NCI-H2107 treated with DMSO at 0.1 percent for 48 hours (cell line): ENCODE measurements around the gene TMEM243.
A peak's percentile ranks its signal among the peaks of the same experiment; 100 is the strongest.
"Not testable (repeated sequence)": the region's sequence is repeated elsewhere in the genome, so short reads cannot be mapped to it uniquely, and the experiment has no call there.

Experiments
- DNase-seq: peaks from one replicate; lab custom pipeline; 2025; ENCODE audit not compliant: unreplicated experiment; lab: John Stamatoyannopoulos, UW

The TMEM243 gene

GRCh38 chr7:87219545-87220025 is at the start of gene TMEM243:
Gene TMEM243, minus strand, starts transcription at chr7:87219732. Its CDS starts 229 bp downstream, at chr7:87219503.
- DNase-seq, result no peak

GRCh38 chr7:87267239-87267900 is 47.8 kb upstream of the TMEM243 start:
- no peak for DNase-seq

DNA sequence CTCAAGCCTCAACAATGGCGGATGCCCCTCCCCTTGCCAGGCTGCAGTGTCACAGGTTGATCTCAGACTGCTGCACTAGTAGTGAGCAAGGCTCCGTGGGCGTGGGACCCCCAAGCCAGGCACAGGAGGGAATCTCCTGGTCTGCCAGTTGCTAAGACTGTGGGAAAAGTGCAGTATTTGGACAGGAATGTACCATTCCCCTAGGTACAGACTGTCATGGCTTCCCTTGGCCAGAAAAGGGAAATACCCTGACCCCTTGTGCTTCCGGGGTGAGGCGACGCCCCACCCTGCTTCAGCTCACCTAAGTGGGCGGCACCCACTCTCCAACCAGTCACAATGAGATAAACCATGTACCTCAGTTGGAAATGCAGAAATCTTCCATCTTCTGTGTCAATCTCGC is 44.0 kb upstream of the TMEM243 start:
- no peak for DNase-seq

DNA sequence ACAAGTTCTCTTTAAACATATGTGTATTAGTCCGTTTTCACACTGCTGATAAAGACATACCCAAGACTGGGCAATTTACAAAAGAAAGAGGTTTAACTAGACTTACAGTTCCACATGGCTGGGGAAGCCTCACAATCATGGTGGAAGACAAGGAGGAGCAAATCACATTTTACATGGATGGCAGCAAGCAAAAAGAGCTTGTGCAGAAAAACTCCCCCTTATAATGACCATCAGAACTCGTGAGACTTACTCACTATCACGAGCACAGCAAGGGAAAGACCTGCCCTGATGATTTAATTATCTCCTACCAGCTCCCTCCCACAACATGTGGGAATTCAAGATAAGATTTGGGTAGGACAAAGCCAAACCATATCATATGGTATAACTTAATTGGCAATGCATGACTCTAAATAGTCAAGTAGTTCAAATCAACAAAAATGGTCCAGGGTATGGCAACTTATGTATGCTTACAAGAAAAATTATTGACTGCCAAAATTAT is 34.1 kb upstream of the TMEM243 start:
- DNase-seq, result no peak

- DNase-seq, result not testable (repeated sequence)
Measured at GRCh38 chr7:87245671-87246070, 26.1 kb upstream of the TMEM243 start.

DNA sequence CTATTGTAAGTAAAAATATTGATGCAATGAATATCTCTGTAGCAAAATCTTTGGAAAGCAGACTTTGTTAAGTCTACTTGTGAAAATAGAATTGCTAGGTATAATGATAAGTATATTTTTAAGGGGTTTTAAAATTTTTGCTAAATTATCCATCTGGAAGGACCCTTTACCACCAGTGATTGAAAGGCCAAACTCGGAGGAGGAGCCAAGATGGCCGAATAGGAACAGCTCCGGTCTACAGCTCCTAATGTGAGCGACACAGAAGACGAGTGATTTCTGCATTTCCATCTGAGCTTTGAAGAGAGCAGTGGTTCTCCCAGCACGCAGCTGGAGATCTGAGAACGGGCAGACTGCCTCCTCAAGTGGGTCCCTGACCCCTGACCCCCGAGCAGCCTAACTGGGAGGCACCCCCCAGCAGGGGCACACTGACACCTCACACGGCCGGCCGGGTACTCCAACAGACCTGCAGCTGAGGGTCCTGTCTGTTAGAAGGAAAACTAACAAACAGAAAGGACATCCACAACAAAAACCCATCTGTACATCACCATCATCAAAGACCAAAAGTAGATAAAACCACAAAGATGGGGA is 19.0 kb upstream of the TMEM243 start:
- not testable (repeated sequence) for DNase-seq

DNA sequence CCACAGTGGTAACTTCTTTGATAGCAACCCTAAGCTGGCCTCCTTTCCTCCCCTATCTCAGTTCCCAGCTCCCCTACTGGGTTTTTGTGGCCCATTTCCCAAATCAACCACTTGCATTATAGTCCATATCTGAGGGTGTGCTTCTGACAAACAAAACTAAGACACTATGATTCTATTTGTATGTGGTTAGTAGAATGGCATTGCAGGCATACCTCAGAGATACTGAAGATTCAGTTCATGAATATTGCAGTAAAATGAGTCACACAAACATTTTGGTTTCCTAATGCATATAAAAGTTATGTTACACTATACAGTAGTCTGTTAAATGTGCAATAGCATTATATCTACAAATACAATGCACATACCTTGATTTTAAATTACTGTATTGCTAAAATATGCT is 15.4 kb upstream of the TMEM243 start:
- no peak for DNase-seq

DNA sequence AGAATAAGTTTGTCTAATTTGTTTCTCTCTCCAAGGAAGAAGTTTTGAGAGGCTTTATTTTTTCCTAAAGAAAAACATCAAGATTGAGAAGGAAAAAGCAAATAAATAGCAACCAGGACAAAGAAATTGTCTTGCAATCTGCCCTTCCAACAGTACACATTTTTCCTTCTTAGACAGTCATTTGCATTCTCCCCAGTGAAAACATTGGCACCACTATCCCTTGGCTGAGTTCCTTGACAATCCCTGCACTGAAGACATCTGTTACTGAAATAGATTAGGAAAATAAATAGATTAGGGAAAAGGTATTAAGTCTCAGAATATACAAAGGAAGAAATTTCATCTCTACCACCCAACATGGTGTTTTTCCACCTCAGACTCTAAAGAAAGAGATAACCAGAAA is 12.2 kb upstream of the TMEM243 start:
- DNase-seq, result no peak

GRCh38 chr7:87231258-87231657 is 11.7 kb upstream of the TMEM243 start:
- DNase-seq, result no peak

GRCh38 chr7:87226495-87226894 is 7.0 kb upstream of the TMEM243 start:
- DNase-seq, result no peak

DNA sequence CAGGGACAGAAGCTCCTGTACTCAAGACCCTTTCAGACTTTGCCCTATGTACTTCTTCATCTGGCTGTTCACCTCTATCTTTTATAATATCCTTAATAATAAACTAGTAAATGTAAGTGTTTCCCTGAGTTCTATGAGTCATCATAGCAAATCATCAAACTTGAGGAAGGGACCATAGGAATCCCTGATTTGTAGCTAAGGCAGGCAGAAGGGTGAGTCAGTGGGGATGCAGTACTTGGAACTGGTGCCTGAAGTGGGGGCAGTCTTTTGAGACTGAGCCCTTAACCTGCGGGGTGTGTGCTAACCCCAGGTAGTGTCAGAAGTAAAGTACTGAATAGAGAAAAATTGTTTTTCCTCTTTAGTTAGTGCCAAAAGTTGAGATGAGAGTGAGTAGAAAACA is 6.2 kb upstream of the TMEM243 start:
- DNase-seq, result no peak

DNA sequence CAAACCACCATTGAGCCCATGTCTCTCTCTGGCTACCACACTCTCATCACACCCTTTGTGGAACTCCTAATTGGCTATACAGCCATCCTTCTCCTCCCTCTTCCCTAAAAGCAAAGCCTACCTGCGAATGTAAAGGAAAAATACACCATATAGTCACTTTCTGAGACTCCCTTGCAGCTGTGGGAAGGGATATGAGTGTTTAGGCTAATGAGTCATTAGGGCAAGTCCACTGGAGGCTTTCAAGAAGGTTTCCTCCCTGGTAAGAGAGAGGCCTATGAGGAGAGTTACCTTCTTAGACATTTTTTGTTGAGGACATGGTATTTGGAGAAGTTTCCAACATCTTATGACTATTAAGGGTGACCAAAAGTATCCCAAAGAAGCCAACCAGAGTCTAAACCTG is 4.1 kb upstream of the TMEM243 start:
- DNase-seq, result no peak

DNA sequence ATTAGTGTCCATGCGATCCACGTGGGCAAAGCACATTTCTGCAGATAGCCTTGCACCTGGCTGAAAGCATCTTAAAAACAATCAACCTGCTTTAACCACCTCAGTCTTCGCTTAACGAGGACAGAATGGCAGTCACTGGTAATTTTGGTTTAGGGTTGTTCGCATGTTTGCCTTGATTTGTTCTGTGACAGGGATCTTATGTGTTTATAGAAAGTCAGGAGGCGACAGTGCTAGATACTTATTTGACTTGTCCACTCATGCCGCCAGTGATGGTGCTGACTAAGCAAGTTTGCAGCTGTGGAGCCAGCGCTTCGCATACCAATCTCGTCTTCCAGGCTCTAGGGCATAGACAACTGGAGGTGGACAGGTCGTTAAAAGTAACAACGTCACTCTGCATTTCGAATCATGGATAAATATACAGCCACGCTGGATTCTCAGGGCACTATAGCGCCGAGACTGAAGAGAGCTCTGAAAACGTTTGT is 1.2 kb upstream of the TMEM243 start:
- peak; percentile 53 for DNase-seq

GRCh38 chr7:87220026-87220733 is 648 bp upstream of the TMEM243 start:
- DNase-seq, result no peak

GRCh38 chr7:87218796-87219544 is 562 bp downstream of the TMEM243 start:
- no peak for DNase-seq

- no peak for DNase-seq
Measured at GRCh38 chr7:87217983-87218653, 1.4 kb downstream of the TMEM243 start.

DNA sequence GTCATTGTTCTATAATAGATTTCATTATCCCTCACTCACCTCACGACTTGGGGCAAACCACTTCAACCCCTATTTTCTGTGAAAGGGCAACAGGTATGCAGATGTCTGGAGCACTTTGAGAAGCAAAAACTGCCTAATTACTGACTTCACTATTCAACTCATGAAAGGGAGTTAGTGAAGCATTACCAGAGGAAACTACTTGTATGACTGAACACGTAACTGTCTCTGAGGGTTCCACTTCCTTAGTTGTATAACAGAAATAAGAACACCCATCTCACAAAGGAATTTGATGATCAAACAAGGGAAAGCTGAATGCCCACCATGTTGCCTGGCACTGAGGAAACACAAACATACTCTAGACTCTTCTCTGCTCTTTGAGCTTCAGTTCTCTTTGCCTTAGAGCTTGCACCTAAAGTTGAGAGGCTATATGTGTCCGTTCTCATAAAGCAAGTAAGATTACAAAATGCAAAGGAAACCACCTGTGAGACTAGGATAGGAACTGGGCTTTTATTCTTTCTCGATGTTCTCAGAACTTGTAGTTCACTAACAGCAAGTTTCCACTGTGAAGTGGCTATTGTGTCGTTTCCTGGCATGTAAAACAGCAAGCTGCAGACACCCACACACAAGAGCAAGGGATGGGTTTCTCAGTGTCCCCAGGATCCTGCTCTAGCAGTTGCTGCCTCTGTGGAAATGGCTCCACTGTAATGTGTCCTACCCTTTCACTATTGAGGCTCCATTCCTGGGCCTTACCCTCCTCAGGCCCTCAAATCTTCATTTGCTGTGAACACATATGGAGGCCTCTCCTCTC is 2.6 kb downstream of the TMEM243 start:
- peak; percentile 14 for DNase-seq

DNA sequence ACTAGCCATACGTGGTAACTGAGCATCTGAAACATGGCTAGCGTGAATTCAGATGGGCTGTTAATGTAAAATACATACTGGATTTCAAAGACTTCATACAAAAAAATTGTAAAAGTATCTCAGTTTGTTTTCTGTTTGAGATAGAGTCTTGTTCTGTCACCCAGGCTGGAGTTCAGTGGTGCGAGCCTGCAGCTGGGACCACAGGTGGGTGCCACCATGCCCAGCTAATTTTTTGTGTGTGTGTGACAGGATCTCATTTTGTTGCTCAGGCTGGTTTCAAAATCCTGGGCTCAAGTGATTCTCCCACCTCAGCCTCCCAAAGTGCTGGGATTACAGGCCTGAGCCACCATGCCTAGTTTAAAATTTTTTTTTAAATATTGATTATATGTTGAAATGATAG is 4.5 kb downstream of the TMEM243 start:
- DNase-seq, result no peak

GRCh38 chr7:87213811-87214210 is 5.7 kb downstream of the TMEM243 start:
- DNase-seq, result no peak

GRCh38 chr7:87213252-87213651 is 6.3 kb downstream of the TMEM243 start:
- no peak for DNase-seq
